K562 (cell line): ENCODE data around the gene RHBG. TPM values are rescaled to one million over a fixed set of nuclear protein-coding genes. Genes with fewer than 3 reads are reported as not detected.

Experiments
- ATF1 ChIP-seq, 2 experiments: fragments of 450-650 bp in 1 of 2; IDR thresholded peaks; 2 replicates each; pipeline ENCODE4 v1.6.1; 2016; ENCODE audit warnings: missing compliant biosample characterization in 1 of 2, missing genetic modification characterization in 1 of 2
- ATF2 ChIP-seq: sonication (generic); formaldehyde crosslinking; IDR thresholded peaks from 2 replicates; pipeline ENCODE4 v1.8.1; 2022; ENCODE audit warnings: missing genetic modification reagents
- BCL6 ChIP-seq: fragments of 250-450 bp; sonication (Bioruptor Pico); IDR thresholded peaks from 2 replicates; pipeline ENCODE4 v1.4.0; 2020
- BHLHE40 ChIP-seq: IDR thresholded peaks from 2 replicates; pipeline ENCODE4 v1.6.1; 2011; ENCODE audit warnings: low read length, improper control_type of control experiment
- DDX20 ChIP-seq: fragments of 450-650 bp; IDR thresholded peaks from 2 replicates; pipeline ENCODE4 v1.6.1; 2016; ENCODE audit warnings: missing genetic modification characterization, low read depth, mild to moderate bottlenecking, missing compliant biosample characterization, moderate library complexity
- ETS1 ChIP-seq: conservative IDR thresholded peaks from 2 replicates; pipeline ENCODE4 v1.6.1; 2011; ENCODE audit warnings: low read depth, mild to moderate bottlenecking, low read length; ENCODE audit not compliant: control insufficient read depth
- FUS ChIP-seq: fragments of 200-400 bp; formaldehyde crosslinking; optimal IDR thresholded peaks from 2 replicates; pipeline ENCODE3; 2017; ENCODE audit warnings: low read depth, low read length
- IFI16 ChIP-seq: fragments of 250-450 bp; sonication (Bioruptor Pico); IDR thresholded peaks from 2 replicates; pipeline ENCODE4 v2.1.2; 2022; ENCODE audit warnings: mild to moderate bottlenecking, inconsistent platforms
- ILF3 ChIP-seq: fragments of 450-650 bp; IDR thresholded peaks from 2 replicates; pipeline ENCODE4 v1.6.1; 2018; ENCODE audit warnings: antibody characterized with exemption, mild to moderate bottlenecking, moderate library complexity, borderline replicate concordance
- MCM7 ChIP-seq, 2 experiments: fragments of 450-650 bp; IDR thresholded peaks; 2 replicates each; pipeline ENCODE4 v1.6.1; 2016 to 2018
- MED1 ChIP-seq: sonication (generic); formaldehyde crosslinking; IDR thresholded peaks from 2 replicates; pipeline ENCODE4 v1.8.1; 2023; ENCODE audit warnings: missing genetic modification reagents, borderline replicate concordance
- NFIX ChIP-seq: fragments of 250-450 bp; sonication (Bioruptor Pico); IDR thresholded peaks from 2 replicates; pipeline ENCODE4 v1.4.0; 2020; ENCODE audit warnings: low read depth, mild to moderate bottlenecking, moderate library complexity
- PHB2 ChIP-seq: fragments of 450-650 bp; IDR thresholded peaks from 2 replicates; pipeline ENCODE4 v1.6.1; 2017; ENCODE audit warnings: low read depth
- PURB ChIP-seq: sonication (generic); formaldehyde crosslinking; IDR thresholded peaks from 2 replicates; pipeline ENCODE4 v1.9.0; 2021; ENCODE audit warnings: low read depth, mild to moderate bottlenecking, missing genetic modification reagents
- SAP30 ChIP-seq: fragments of 200-600 bp; sonication (generic); IDR thresholded peaks from 2 replicates; pipeline ENCODE4 v1.6.1; 2012; ENCODE audit warnings: borderline replicate concordance, low read depth, mild to moderate bottlenecking, moderate library complexity, low read length, control low read depth, inconsistent platforms; ENCODE audit not compliant: insufficient read depth, poor library complexity, severe bottlenecking
- ZBTB7A ChIP-seq: IDR thresholded peaks from 2 replicates; pipeline ENCODE4 v1.6.1; 2011; ENCODE audit warnings: low read depth, mild to moderate bottlenecking, low read length, moderate library complexity, borderline replicate concordance; ENCODE audit not compliant: control insufficient read depth
- polyA plus RNA-seq, 8 experiments: library from polyadenylated mRNA; depleted of rRNA in 4 of 8; stranded (reverse) in 5 of 8; unstranded in 3 of 8; fragments of >200 nt; fragmentation: Nextera tagmentation in 2 of 8; fragmentation: Illumina TruSeq in 1 of 8; extraction: Ambion mirVana in 2 of 8; extraction: Trizol in 1 of 8; gene quantifications; 2 replicates each; pipeline versions ENCODE4 v1.2.1 to v1.2.3, GENCODE V29; 2011 to 2014; ENCODE audit warnings: inconsistent platforms in 1 of 8, missing spikeins in 1 of 8
- total RNA-seq, 7 experiments: library from RNA; depleted of rRNA in 6 of 7; stranded (reverse); fragments of >200 nt in 6 of 7; fragmentation: Illumina TruSeq in 2 of 7; extraction: Trizol in 2 of 7; gene quantifications; 2 replicates each; pipeline versions ENCODE4 v1.2.1 to v1.2.3, GENCODE V29; 2011 to 2021; ENCODE audit warnings: low replicate concordance in 1 of 7
- TF ChIP-seq, protein P1 (sequence below): sonication (generic); formaldehyde crosslinking; IDR thresholded peaks from 2 replicates; pipeline ENCODE4 v1.8.1; 2023; ENCODE audit warnings: mild to moderate bottlenecking, missing genetic modification reagents
- TF ChIP-seq, protein P2 (sequence below): fragments of 450-650 bp; IDR thresholded peaks from 2 replicates; pipeline ENCODE4 v1.6.1; 2017; ENCODE audit warnings: antibody characterized with exemption, mild to moderate bottlenecking

Gene RHBG
- total and polyA plus RNA-seq, 9 of the 15 experiments (the other 6 are each of a cell fraction or from before 2014, with no cell fraction given): not detected

GRCh38 chr1:156338180-156338976, 30.6 kb upstream of the RHBG start, which contains the start of the genes CCT3 and TSACC (continued):
- TF ChIP-seq ETS1 (peak; percentile 99), MCM7 (IDR thresholded peaks at IDR 0.05) (no peak), SAP30 (no peak), ATF2 (CRISPR knock-in tag) (no peak), FUS (no peak), PURB (CRISPR knock-in tag) (no peak), ZBTB7A (no peak), ILF3 (no peak), ATF1 (CRISPR knock-in tag; IDR thresholded peaks at IDR 0.05) (peak; percentile 31; the same call in 1 of the 2 replicates), ATF1 (tag; IDR thresholded peaks at IDR 0.05) (peak; percentile 97), BHLHE40 (no peak; the same call in 1 of the 2 replicates), PHB2 (no peak), NFIX (peak; percentile 59; the same call in 1 of the 2 replicates), BCL6 (CRISPR knock-in tag) (no peak), DDX20 (no peak), IFI16 (CRISPR knock-in tag) (no peak), MED1 (CRISPR knock-in tag) (no peak)
- TF ChIP-seq, protein P1, sequence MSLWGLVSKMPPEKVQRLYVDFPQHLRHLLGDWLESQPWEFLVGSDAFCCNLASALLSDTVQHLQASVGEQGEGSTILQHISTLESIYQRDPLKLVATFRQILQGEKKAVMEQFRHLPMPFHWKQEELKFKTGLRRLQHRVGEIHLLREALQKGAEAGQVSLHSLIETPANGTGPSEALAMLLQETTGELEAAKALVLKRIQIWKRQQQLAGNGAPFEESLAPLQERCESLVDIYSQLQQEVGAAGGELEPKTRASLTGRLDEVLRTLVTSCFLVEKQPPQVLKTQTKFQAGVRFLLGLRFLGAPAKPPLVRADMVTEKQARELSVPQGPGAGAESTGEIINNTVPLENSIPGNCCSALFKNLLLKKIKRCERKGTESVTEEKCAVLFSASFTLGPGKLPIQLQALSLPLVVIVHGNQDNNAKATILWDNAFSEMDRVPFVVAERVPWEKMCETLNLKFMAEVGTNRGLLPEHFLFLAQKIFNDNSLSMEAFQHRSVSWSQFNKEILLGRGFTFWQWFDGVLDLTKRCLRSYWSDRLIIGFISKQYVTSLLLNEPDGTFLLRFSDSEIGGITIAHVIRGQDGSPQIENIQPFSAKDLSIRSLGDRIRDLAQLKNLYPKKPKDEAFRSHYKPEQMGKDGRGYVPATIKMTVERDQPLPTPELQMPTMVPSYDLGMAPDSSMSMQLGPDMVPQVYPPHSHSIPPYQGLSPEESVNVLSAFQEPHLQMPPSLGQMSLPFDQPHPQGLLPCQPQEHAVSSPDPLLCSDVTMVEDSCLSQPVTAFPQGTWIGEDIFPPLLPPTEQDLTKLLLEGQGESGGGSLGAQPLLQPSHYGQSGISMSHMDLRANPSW: no peak
- TF ChIP-seq, protein P2, sequence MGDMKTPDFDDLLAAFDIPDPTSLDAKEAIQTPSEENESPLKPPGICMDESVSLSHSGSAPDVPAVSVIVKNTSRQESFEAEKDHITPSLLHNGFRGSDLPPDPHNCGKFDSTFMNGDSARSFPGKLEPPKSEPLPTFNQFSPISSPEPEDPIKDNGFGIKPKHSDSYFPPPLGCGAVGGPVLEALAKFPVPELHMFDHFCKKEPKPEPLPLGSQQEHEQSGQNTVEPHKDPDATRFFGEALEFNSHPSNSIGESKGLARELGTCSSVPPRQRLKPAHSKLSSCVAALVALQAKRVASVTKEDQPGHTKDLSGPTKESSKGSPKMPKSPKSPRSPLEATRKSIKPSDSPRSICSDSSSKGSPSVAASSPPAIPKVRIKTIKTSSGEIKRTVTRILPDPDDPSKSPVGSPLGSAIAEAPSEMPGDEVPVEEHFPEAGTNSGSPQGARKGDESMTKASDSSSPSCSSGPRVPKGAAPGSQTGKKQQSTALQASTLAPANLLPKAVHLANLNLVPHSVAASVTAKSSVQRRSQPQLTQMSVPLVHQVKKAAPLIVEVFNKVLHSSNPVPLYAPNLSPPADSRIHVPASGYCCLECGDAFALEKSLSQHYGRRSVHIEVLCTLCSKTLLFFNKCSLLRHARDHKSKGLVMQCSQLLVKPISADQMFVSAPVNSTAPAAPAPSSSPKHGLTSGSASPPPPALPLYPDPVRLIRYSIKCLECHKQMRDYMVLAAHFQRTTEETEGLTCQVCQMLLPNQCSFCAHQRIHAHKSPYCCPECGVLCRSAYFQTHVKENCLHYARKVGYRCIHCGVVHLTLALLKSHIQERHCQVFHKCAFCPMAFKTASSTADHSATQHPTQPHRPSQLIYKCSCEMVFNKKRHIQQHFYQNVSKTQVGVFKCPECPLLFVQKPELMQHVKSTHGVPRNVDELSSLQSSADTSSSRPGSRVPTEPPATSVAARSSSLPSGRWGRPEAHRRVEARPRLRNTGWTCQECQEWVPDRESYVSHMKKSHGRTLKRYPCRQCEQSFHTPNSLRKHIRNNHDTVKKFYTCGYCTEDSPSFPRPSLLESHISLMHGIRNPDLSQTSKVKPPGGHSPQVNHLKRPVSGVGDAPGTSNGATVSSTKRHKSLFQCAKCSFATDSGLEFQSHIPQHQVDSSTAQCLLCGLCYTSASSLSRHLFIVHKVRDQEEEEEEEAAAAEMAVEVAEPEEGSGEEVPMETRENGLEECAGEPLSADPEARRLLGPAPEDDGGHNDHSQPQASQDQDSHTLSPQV: no peak
